GM19023 (cell line): Measurements from ENCODE around the gene CAVIN2.
"Not testable (repeated sequence)": the region's sequence is repeated elsewhere in the genome, so short reads cannot be mapped to it uniquely, and the experiment has no call there.

Experiments used
- ATAC-seq: cut with Tn5 transposase; IDR thresholded peaks from one replicate; pipeline ENCODE4 v1.9.1; 2021; ENCODE audit warnings: mild to moderate bottlenecking, moderate library complexity; ENCODE audit not compliant: unreplicated experiment

CAVIN2 gene

DNA sequence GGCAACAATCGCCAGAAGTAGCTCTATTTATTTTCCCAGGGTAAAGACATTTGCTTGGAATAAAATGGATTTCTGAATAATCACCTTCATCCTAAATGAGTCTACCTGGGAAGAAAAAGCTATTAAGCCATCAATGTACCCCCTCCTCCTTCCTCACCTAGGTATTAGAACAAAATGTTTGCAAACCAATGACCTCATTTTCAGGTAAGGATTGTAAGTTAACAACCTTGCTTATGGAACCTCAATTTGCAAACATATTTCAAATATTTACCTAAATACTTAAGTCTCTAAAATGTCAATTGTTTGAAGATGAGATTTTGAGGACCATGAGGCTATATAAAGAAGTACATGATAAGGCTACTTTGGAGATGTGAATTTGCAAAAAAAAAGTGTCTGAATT is 43.9 kb downstream of the CAVIN2 start:
- no peak for ATAC-seq

GRCh38 chr2:191802180-191802579 is 44.7 kb downstream of the CAVIN2 start:
- no peak for ATAC-seq

DNA sequence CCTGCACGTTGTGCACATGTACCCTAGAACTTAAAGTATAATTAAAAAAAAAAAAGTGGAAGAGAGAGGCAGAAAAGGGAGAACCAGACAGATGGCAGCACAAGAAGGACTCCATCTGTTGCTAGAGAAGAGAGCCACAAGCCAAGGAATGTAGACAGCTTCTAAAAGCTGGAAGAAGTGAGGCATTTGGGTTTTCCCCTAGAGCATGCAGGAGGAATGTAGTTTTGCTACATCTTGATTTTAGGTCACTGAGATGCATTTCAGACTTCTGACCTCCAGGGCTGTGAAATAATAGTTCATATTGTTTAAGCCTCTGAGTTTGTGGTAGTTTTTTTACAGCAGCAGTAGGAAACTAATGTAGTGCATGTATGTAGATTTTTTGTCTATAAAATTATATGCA is 46.0 kb downstream of the CAVIN2 start:
- ATAC-seq = no peak

GRCh38 chr2:191799526-191799925 is 47.4 kb downstream of the CAVIN2 start:
- no peak for ATAC-seq

DNA sequence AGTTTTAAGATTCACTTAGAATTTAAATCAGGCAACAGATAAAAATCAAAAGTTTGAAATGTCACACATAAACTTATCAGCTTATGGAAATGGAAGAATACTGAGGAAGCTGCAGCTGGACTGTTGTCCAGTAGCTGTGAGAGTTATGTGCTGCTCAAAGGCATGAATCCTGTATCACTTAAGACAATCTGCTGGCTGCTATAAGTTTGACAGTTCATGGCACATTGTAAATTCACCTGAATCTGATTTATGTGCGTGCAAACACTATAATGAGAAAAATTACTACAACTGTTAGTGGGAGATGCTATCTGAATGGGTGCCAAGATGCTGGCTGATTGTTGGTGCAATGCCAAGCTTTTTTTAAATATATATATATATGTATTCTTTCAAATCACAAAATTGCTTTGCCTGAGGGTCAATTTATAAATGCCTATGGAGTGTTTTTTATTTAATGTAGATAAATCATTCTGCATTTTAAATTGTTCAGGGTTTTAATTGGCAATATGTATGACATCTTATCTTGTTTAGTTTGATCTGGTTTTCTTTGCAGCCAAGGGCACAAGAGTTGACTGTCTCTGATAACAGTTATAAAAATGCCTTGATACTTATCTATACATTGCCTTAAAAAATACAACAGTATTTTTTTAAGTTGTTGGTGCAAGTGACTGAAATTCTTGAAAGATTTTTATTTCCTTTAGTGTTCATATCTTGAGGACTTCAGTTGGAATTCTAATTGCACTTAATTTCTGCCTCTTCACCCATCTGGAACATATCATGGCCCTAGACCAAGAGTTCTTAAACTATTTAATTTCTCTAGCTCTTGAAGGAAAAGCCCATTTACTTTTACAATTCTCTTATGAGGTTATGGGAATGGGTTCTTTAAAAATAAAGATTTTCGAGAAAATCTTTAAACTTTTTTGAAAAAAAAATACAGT is 48.7 kb downstream of the CAVIN2 start:
- ATAC-seq = no peak

- ATAC-seq = no peak
Observed at GRCh38 chr2:191797500-191797899, 49.4 kb downstream of the CAVIN2 start.

GRCh38 chr2:191795715-191796114 is 51.2 kb downstream of the CAVIN2 start:
- no peak for ATAC-seq

DNA sequence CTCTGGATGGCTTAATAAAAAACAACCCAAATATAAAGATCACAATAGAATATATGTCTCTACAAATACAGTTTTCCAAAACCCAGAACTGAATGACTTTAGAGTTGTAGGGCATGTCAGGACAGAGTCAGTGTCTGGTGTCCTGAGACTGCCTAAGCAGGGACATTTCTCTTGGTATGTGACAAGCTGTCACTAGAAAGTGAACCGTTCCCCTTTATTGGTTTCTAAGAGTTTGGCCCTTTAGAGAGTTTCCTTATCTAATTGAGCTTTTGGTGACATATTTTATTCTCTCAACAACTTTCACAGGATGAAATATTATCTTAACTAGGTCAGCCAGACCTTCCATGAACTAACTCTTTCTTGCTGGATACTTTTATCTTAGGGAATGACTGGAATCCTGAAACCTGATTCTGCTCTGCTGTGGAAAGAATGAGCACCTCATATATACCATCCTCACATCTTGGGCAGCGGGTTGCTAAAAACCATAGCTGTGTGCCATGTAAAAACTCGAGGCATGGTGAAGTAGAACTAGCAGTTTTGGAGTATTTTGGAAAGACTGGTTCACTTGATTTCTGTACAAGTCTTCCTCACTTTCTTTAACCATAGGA is 54.8 kb downstream of the CAVIN2 start:
- ATAC-seq = no peak

DNA sequence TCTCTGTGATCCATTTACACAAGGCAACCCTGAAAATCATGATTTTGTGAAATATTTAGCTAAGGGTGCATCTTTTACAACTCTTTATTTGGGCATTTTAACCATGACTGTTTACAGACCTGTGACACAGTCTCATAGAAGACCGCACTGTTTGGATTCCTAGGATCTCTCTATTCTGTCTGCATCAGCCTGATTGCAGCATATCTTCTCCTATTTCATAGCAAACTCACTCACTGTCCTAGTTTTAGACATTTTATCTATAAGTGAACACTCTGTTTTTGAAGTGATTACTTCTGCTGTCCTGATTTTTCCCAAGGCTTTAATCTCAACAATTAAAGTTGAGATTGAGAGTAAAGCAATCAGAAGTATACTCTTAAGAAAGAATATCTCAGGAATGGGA is 56.2 kb downstream of the CAVIN2 start:
- ATAC-seq = no peak

GRCh38 chr2:191789796-191790195 is 57.1 kb downstream of the CAVIN2 start:
- no peak for ATAC-seq

DNA sequence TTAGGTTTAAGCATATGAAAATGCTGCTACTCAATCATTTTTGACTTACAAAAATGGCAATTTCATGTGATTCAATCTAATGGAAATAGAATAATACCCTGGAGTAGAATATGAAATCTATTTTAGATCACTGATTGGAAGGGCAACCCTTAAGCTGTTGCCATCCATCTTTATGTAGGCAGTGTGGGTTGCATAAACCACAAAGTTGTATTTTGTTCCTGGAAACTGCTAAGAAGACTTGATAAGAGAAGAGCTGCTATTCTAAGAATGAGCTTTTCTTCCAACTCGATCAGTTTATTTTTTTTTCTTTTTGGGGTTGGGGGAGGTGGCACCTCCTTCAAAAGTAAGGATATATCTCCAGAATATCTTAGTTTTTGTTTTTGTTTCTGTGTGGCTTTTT is 60.2 kb downstream of the CAVIN2 start:
- no peak for ATAC-seq

DNA sequence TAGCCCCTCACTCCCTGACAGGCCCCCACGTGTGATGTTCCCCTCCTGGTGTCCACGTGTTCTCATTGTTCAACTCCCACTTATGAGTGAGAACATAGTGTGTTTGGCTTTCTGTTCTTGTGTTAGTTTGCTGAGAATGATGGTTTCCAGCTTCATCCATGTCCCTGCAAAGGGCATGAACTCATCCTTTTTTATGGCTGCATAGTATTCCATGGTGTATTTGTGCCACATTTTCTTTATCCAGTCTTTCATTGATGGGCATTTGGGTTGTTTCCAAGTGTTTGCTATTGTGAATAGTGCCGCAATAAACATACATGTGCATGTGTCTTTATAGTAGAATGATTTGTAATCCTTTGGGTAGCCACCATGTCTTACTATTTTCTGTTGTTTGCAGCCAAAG is 61.2 kb downstream of the CAVIN2 start:
- ATAC-seq = not testable (repeated sequence)
